LNCAP (cell line): ENCODE data around the gene DNAH17.

Experiments
- TF ChIP-seq, protein P1 (sequence below): fragments of 450-650 bp; IDR thresholded peaks from 2 replicates; pipeline ENCODE4 v1.5.1; 2017; ENCODE audit warnings: mild to moderate bottlenecking

DNAH17 gene

DNA sequence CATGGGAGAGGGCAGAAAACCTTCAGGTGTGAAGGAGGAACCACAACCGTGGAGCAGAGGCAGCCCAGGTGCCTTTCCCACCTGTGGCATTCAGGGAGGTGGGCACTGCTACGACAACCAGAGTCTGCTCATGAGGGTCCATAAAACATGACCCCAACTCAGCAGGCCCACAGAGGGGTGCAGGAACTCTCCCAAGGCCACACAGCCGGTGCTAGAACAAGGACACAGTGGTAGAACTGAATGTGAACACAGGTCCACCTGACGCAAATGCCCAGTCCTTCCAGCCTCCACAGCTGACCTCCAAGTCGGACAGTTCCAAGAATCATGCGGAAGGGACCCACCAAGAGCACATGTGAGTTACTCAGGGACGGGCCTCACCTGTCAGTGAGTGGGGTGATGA lies 76.4 kb downstream of the DNAH17 start:
- TF ChIP-seq, protein P1, sequence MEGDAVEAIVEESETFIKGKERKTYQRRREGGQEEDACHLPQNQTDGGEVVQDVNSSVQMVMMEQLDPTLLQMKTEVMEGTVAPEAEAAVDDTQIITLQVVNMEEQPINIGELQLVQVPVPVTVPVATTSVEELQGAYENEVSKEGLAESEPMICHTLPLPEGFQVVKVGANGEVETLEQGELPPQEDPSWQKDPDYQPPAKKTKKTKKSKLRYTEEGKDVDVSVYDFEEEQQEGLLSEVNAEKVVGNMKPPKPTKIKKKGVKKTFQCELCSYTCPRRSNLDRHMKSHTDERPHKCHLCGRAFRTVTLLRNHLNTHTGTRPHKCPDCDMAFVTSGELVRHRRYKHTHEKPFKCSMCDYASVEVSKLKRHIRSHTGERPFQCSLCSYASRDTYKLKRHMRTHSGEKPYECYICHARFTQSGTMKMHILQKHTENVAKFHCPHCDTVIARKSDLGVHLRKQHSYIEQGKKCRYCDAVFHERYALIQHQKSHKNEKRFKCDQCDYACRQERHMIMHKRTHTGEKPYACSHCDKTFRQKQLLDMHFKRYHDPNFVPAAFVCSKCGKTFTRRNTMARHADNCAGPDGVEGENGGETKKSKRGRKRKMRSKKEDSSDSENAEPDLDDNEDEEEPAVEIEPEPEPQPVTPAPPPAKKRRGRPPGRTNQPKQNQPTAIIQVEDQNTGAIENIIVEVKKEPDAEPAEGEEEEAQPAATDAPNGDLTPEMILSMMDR = no peak

DNA sequence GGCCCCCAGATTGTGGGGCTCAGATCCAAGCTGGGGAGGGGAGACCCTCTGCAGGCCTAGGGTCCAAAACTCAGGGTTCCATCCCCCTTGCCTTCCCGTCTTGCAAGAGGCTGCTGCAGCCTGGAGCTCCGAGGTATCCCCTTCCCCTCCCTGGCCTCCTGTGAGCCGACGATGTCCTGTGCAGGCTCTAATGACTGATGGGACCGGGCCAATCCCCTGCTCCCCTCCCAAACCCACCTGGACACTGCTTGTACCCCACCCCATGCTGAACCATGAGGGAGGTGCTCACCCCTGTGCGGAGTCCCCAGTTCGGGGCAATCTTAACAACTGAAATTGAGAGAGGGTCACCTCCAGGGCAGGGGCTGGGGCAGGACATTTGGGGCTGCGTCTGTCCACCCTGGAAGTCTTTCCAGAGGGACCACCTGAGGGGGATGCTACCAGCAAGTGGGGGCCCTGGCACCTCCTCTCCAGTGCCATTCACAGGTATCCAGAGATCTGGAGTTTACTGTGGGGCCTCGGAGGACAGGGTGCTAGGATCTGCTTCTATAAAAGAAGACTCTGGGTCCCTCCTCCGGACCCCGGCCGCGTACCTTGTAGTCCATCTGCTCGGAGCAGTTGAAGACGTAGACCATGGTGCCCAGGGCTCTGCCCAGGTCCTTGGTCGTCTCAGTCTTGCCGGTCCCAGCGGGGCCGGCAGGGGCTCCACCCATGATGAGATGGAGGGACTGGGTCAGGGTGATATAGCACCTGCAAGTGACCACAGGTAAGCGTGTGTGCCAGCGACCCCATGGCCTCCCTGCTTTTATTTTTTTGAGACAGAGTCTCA lies 77.3 kb downstream of the DNAH17 start:
- TF ChIP-seq, protein P1 = no peak

DNA sequence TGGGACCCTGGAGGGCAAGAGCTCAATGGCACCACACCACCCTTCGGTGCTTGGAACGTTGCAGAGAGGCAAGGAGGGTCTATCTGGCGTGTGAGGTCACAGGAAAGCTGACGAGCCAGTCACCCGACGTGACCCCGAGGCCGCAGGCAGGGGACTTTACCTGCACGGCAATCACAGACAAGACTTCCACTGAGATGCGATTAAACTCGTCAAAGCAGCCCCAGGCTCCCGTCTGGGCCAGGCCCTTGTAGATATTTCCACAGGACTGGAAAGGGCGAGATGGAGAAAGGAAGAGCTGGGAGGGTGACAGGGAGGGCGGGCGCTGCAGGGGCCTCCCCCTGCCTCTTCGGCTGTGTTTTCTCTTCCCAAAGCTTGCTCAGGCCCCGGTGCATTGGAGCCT lies 78.3 kb downstream of the DNAH17 start:
- TF ChIP-seq, protein P1 = no peak

DNA sequence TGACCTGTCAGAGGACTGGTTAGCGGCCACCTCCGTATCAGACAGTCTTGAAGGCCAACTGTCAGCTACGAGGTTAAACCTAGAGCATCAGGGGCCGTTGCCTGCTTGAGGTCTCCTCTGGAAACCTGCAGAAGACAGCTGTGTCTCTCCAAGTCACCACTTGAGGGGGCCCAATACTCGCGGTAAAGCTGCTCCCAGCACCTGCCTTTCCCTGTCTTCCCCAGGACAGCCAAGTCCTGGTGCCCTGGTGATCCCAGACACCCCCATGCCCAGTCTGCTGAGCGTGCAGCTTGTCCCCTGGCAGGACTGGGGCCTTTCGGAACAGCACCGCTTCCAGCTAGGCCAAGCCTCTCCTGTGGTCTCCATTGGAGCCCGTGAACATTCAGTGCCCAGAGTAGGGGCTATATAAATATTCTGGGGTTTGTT lies 80.1 kb downstream of the DNAH17 start:
- TF ChIP-seq, protein P1 = peak; percentile 79

DNA sequence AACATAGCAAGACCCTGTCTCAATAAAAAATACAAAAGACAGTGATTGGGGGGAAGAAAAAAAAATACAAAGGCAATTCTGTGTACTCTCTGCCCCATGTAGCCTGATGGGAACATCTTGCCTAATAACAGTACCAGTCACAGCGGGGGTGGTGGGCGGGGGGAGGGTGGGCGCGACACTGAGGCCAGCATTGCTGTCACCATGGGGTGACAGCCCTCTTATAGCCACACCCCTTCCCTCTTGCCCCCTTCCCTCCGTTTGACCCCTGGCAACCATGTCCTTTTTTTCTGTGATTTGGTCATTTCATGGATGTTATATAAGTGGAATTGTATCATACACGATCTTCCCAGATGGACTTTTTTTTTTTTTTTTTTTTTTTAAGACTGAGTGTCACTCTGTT lies 80.9 kb downstream of the DNAH17 start:
- TF ChIP-seq, protein P1 = no peak

DNA sequence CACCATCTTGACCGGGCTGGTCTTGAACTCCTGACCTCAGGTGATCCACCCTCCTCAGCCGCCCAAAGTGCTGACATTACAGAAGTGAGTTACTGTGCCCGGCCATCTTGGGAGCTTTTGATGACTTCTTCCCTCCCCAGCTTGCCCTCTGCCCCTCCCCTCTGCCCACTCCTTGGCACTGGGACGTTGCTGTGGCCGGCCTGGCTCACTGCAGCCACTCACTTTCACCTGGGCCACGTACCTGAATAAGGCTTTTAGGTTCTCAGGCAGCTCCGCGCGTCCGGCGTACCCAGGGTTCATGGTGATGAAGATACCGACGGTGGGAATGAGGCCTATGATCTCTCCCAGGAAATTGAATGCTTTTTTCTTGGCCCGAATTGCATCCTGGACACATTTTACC lies 81.6 kb downstream of the DNAH17 start:
- TF ChIP-seq, protein P1 = no peak

DNA sequence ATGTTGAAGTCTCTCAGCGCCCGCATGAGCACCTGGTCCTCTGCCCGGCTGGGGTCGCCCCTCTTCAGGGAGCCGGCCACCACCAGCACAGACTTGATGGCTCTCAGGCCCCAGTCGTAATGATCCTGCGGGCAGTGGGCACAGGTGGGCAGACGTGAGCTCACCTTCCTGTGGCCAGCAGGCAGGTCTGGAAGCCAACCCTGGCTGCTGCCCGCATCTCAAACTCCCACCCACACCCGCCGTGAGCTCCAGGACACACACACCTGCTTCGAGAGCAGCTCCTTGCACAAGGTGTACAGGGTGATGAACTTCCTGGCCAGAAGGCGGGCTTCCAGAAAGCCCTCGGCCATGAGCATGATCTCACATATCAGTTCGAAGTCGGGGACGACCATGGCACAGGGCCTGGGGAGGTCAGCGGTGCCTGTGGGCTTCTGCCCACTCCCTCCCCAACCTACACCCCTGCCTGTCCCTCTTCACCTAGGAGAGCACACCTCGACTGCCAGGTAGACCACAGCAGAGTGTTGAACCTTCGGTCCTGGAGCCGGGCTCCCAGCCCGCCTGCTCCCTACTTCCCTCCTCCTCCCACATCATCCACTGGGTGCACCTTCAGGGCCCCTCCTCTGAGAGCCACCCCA lies 82.4 kb downstream of the DNAH17 start:
- TF ChIP-seq, protein P1 = no peak
